HG02642 (cell line): ENCODE measurements around the gene CCL7.

ENCODE experiments used
- ATAC-seq: cut with Tn5 transposase; IDR thresholded peaks from one replicate; pipeline ENCODE4 v1.9.1; 2021; ENCODE audit warnings: mild to moderate bottlenecking; ENCODE audit not compliant: unreplicated experiment, poor library complexity

The CCL7 gene

GRCh38 chr17:34319039-34319483 is 49.0 kb downstream of the CCL7 start, which contains the start of gene CCL8:
CCL8 (plus strand) TSS chr17:34319435; CDS start chr17:34319502, 67 bp downstream.
- no peak for ATAC-seq
